Activated CD4-positive, alpha-beta T cell treated with anti-CD3 and anti-CD28 coated beads, Interleukin-2, amount 10 ng/mL, durations not matched to agents 24 days and 14 days (primary cell): Measurements from ENCODE around the gene FLNB. TPM values are rescaled to one million over a fixed set of nuclear protein-coding genes. Genes with fewer than 3 reads are reported as not detected.
"Not testable (repeated sequence)": the region's sequence is repeated elsewhere in the genome, so short reads cannot be mapped to it uniquely, and the experiment has no call there.

Experiments used
- DNase-seq: peaks from one replicate; pipeline ENCODE4 v3.0.0; 2022
- H3K27ac Mint-ChIP-seq: one replicate; pipeline ENCODE4 v1.8.0; 2022; ENCODE audit warnings: mild to moderate bottlenecking, mixed read lengths
- H3K27me3 Mint-ChIP-seq: one replicate; pipeline ENCODE4 v1.8.0; 2022; ENCODE audit warnings: mixed read lengths
- H3K36me3 Mint-ChIP-seq: one replicate; pipeline ENCODE4 v1.8.0; 2022; ENCODE audit warnings: low read depth, mild to moderate bottlenecking, mixed read lengths
- H3K4me1 Mint-ChIP-seq: one replicate; pipeline ENCODE4 v1.8.0; 2021; ENCODE audit warnings: mixed read lengths
- H3K4me3 Mint-ChIP-seq: one replicate; pipeline ENCODE4 v1.8.0; 2022; ENCODE audit warnings: mild to moderate bottlenecking, moderate library complexity, mixed read lengths
- H3K9me3 Mint-ChIP-seq: one replicate; pipeline ENCODE4 v1.8.0; 2021; ENCODE audit warnings: mixed read lengths
- intact Hi-C: fragments of 100-400 bp; cut with micrococcal nuclease; formaldehyde crosslinking; loops from one replicate; pipeline ENCODE4 v1.15.1; 2023
- total RNA-seq: library from RNA; stranded (reverse); gene quantifications from 2 replicates; pipeline ENCODE4 v1.2.3, GENCODE V29; 2022

The FLNB gene
- total RNA-seq, 1 donor from 2014 or later, result 23.9 TPM

- no peak for DNase-seq
- no peaks in the 10 kb centered on the region for H3K36me3 Mint-ChIP-seq
- no peak overlapping the region for H3K4me3 Mint-ChIP-seq
- no peaks in the 10 kb centered on the region for H3K4me1 Mint-ChIP-seq
- H3K27ac Mint-ChIP-seq, result no peak overlapping the region
- H3K9me3 Mint-ChIP-seq, result no peaks in the 10 kb centered on the region
- H3K27me3 Mint-ChIP-seq, result no peaks in the 10 kb centered on the region
- intact Hi-C loops, result loop anchor here (5.0 kb wide), 2 partner anchors 223 to 343 kb away; no protein-coding TSS in a partner anchor
Observed at GRCh38 chr3:58189691-58190090, 181.5 kb downstream of the FLNB start.

GRCh38 chr3:58190291-58190690 lies 182.1 kb downstream of the FLNB start:
- Mint-ChIP-seq H3K4me1 (no peaks in the 10 kb centered on the region), H3K27me3 (no peaks in the 10 kb centered on the region), H3K9me3 (no peaks in the 10 kb centered on the region), H3K36me3 (no peaks in the 10 kb centered on the region), H3K4me3 (no peak overlapping the region), H3K27ac (no peak overlapping the region)
- no peak for DNase-seq
- intact Hi-C loops, result no loop called here

GRCh38 chr3:58190882-58191281 lies 182.7 kb downstream of the FLNB start:
- Mint-ChIP-seq H3K27me3 (no peaks in the 10 kb centered on the region), H3K4me1 (no peaks in the 10 kb centered on the region), H3K27ac (no peak overlapping the region), H3K36me3 (no peaks in the 10 kb centered on the region), H3K9me3 (no peaks in the 10 kb centered on the region), H3K4me3 (no peak overlapping the region)
- DNase-seq, result no peak
- intact Hi-C loops, result no loop called here

- intact Hi-C loops, result no loop called here
- H3K4me3 Mint-ChIP-seq, result no peak overlapping the region
- no peaks in the 10 kb centered on the region for H3K9me3 Mint-ChIP-seq
- no peaks in the 10 kb centered on the region for H3K36me3 Mint-ChIP-seq
- no peak for DNase-seq
- no peaks in the 10 kb centered on the region for H3K27me3 Mint-ChIP-seq
- no peak overlapping the region for H3K27ac Mint-ChIP-seq
- H3K4me1 Mint-ChIP-seq, result no peaks in the 10 kb centered on the region
Observed at GRCh38 chr3:58191361-58191991, 183.3 kb downstream of the FLNB start.

- no peaks in the 10 kb centered on the region for H3K36me3 Mint-ChIP-seq
- no peaks in the 10 kb centered on the region for H3K27me3 Mint-ChIP-seq
- H3K9me3 Mint-ChIP-seq, result no peaks in the 10 kb centered on the region
- H3K27ac Mint-ChIP-seq, result no peak overlapping the region
- intact Hi-C loops, result no loop called here
- no peak for DNase-seq
- no peak overlapping the region for H3K4me3 Mint-ChIP-seq
- no peaks in the 10 kb centered on the region for H3K4me1 Mint-ChIP-seq
Observed at GRCh38 chr3:58192069-58192468, 183.8 kb downstream of the FLNB start.

GRCh38 chr3:58193682-58194407 lies 185.6 kb downstream of the FLNB start:
- Mint-ChIP-seq H3K4me1 (no peaks in the 10 kb centered on the region), H3K9me3 (no peaks in the 10 kb centered on the region), H3K4me3 (no peak overlapping the region), H3K36me3 (no peaks in the 10 kb centered on the region), H3K27me3 (no peaks in the 10 kb centered on the region), H3K27ac (no peak overlapping the region)
- no peak for DNase-seq
- intact Hi-C loops, result no loop called here

- Mint-ChIP-seq H3K4me3 (no peak overlapping the region), H3K4me1 (peaks cover 3% of the 10 kb centered on the region), H3K27me3 (peaks cover 11% of the 10 kb centered on the region), H3K9me3 (no peaks in the 10 kb centered on the region), H3K36me3 (no peaks in the 10 kb centered on the region), H3K27ac (no peak overlapping the region)
- intact Hi-C loops, result no loop called here
- DNase-seq, result no peak
Observed at GRCh38 chr3:58197588-58197987, 189.4 kb downstream of the FLNB start.

GRCh38 chr3:58198362-58198761 lies 190.1 kb downstream of the FLNB start:
- H3K9me3 Mint-ChIP-seq, result no peaks in the 10 kb centered on the region
- no peaks in the 10 kb centered on the region for H3K36me3 Mint-ChIP-seq
- peaks cover 3% of the 10 kb centered on the region for H3K4me1 Mint-ChIP-seq
- no peak for DNase-seq
- intact Hi-C loops, result no loop called here
- no peak overlapping the region for H3K4me3 Mint-ChIP-seq
- peaks cover 15% of the 10 kb centered on the region for H3K27me3 Mint-ChIP-seq
- H3K27ac Mint-ChIP-seq, result no peak overlapping the region

- Mint-ChIP-seq H3K27me3 (peaks cover 15% of the 10 kb centered on the region), H3K36me3 (no peaks in the 10 kb centered on the region), H3K4me3 (no peak overlapping the region), H3K9me3 (no peaks in the 10 kb centered on the region), H3K27ac (no peak overlapping the region), H3K4me1 (peaks cover 3% of the 10 kb centered on the region)
- DNase-seq, result no peak
- intact Hi-C loops, result no loop called here
Observed at GRCh38 chr3:58198804-58199203, 190.6 kb downstream of the FLNB start.

- peaks cover 3% of the 10 kb centered on the region for H3K4me1 Mint-ChIP-seq
- intact Hi-C loops, result no loop called here
- H3K4me3 Mint-ChIP-seq, result no peak overlapping the region
- no peaks in the 10 kb centered on the region for H3K9me3 Mint-ChIP-seq
- no peaks in the 10 kb centered on the region for H3K36me3 Mint-ChIP-seq
- H3K27me3 Mint-ChIP-seq, result peaks cover 15% of the 10 kb centered on the region
- no peak for DNase-seq
- no peak overlapping the region for H3K27ac Mint-ChIP-seq
Observed at GRCh38 chr3:58200121-58200709, 192.0 kb downstream of the FLNB start.

- no peaks in the 10 kb centered on the region for H3K36me3 Mint-ChIP-seq
- H3K9me3 Mint-ChIP-seq, result no peaks in the 10 kb centered on the region
- H3K4me1 Mint-ChIP-seq, result peaks cover 3% of the 10 kb centered on the region
- intact Hi-C loops, result no loop called here
- H3K27me3 Mint-ChIP-seq, result peaks cover 15% of the 10 kb centered on the region
- no peak for DNase-seq
- no peak overlapping the region for H3K27ac Mint-ChIP-seq
- H3K4me3 Mint-ChIP-seq, result no peak overlapping the region
Observed at GRCh38 chr3:58200846-58201355, 192.7 kb downstream of the FLNB start.

GRCh38 chr3:58201451-58201850 lies 193.2 kb downstream of the FLNB start:
- H3K27ac Mint-ChIP-seq, H3K36me3 Mint-ChIP-seq, intact Hi-C loops, H3K4me3 Mint-ChIP-seq, H3K9me3 Mint-ChIP-seq, DNase-seq, H3K4me1 Mint-ChIP-seq: not testable (repeated sequence)
- H3K27me3 Mint-ChIP-seq, result peaks cover 15% of the 10 kb centered on the region

GRCh38 chr3:58202917-58203360 lies 194.7 kb downstream of the FLNB start:
- Mint-ChIP-seq H3K27ac (no peak overlapping the region), H3K4me3 (no peak overlapping the region), H3K36me3 (no peaks in the 10 kb centered on the region), H3K9me3 (no peaks in the 10 kb centered on the region), H3K27me3 (peaks cover 15% of the 10 kb centered on the region), H3K4me1 (peaks cover 14% of the 10 kb centered on the region)
- intact Hi-C loops, result no loop called here
- DNase-seq, result no peak

- Mint-ChIP-seq H3K36me3 (no peaks in the 10 kb centered on the region), H3K4me3 (no peak overlapping the region), H3K27me3 (peaks cover 15% of the 10 kb centered on the region), H3K4me1 (peaks cover 14% of the 10 kb centered on the region), H3K27ac (no peak overlapping the region), H3K9me3 (no peaks in the 10 kb centered on the region)
- no peak for DNase-seq
- intact Hi-C loops, result no loop called here
Observed at GRCh38 chr3:58203541-58203940, 195.3 kb downstream of the FLNB start.
